HepG2 (cell line): ENCODE measurements around the gene KCNIP4.

Source experiments
- KAT7 ChIP-seq: IDR thresholded peaks from 2 replicates; pipeline ENCODE4 v1.6.1; 2018; ENCODE audit warnings: borderline replicate concordance, missing compliant biosample characterization
- NFE2L2 ChIP-seq: fragments of 150-350 bp; IDR thresholded peaks from 2 replicates; pipeline ENCODE4 v1.6.1; 2014; ENCODE audit warnings: low read length
- NFYB ChIP-seq: sonication (generic); formaldehyde crosslinking; IDR thresholded peaks from 2 replicates; pipeline ENCODE4 v1.4.0; 2020; ENCODE audit warnings: missing genetic modification reagents
- RAD21 ChIP-seq: fragments of 450-650 bp; formaldehyde crosslinking; IDR thresholded peaks from 2 replicates; pipeline ENCODE4 v1.5.0; 2020; ENCODE audit warnings: mild to moderate bottlenecking

- TF ChIP-seq NFE2L2 (no peak), KAT7 (CRISPR knock-in tag) (no peak), NFYB (no peak), RAD21 (no peak)
Measured at GRCh38 chr4:21380861-21381260, 567.7 kb downstream of the KCNIP4 start.
